Measurements from ENCODE around the gene MEG3.

The MEG3 gene

DNA sequence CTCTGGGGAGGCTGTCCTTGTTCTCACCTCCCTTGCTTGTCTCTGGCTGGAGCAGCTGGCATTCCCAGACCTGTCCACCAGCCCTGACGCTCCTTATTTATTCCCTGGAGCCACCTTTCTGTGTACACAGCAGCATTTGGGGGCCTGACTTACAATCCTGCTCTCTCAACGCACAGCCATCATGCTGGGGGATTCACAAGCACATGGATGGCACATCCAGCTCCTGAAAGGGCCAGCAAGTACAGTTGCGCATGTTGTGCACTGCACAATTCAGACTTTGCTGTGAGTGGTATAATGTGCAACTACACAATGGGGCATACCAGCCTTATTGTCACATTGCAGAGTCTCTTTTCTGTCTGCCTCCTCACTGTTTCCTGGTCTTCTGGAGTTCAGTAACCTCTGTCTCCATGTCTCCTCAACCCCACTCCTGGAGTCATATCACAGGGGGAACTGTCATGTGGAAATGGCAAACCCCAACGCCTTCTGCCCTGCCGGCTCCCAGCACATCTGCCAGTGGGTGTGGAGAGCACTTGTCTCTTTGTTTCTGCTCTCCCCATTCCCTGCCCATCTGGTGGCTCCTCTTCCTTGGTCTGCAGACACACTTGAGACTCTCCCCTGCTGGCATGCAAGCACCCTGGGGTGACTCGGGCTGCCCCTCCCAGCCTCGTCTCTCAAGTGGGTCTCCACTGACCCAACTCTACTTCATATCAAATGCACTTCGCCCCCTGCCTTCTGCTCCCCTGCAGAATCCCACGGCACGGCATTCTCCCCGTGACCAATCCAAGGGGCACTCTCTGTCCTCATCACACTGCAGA is 41.2 kb upstream of the MEG3 start:
- no peak for DNase-seq (ENCODE audit: low read depth)
- TF ChIP-seq, protein P1, sequence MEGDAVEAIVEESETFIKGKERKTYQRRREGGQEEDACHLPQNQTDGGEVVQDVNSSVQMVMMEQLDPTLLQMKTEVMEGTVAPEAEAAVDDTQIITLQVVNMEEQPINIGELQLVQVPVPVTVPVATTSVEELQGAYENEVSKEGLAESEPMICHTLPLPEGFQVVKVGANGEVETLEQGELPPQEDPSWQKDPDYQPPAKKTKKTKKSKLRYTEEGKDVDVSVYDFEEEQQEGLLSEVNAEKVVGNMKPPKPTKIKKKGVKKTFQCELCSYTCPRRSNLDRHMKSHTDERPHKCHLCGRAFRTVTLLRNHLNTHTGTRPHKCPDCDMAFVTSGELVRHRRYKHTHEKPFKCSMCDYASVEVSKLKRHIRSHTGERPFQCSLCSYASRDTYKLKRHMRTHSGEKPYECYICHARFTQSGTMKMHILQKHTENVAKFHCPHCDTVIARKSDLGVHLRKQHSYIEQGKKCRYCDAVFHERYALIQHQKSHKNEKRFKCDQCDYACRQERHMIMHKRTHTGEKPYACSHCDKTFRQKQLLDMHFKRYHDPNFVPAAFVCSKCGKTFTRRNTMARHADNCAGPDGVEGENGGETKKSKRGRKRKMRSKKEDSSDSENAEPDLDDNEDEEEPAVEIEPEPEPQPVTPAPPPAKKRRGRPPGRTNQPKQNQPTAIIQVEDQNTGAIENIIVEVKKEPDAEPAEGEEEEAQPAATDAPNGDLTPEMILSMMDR (conservative IDR thresholded peaks at IDR 0.05; ENCODE audit: low read depth, low read length) = no peak
- no peak overlapping the region for H3K4me3 ChIP-seq (ENCODE audit: low read length)

DNA sequence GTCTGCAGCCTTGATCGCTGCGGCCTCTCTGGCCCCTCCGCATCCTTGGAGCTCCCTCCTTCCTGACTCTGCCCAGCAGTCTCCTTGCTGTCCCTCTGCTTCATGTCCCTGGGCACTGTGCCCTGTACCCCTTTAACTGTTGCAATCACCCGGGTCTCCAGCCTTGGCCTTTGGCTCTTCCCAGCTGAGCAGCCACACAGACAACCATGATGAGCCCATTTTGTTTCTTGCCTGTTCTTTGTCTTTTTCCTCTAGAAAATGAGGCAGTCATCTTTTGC is 40.6 kb upstream of the MEG3 start:
- TF ChIP-seq, protein P1 (conservative IDR thresholded peaks at IDR 0.05; ENCODE audit: low read depth, low read length) = no peak
- DNase-seq (ENCODE audit: low read depth) = no peak
- H3K4me3 ChIP-seq (ENCODE audit: low read length) = no peak overlapping the region

DNA sequence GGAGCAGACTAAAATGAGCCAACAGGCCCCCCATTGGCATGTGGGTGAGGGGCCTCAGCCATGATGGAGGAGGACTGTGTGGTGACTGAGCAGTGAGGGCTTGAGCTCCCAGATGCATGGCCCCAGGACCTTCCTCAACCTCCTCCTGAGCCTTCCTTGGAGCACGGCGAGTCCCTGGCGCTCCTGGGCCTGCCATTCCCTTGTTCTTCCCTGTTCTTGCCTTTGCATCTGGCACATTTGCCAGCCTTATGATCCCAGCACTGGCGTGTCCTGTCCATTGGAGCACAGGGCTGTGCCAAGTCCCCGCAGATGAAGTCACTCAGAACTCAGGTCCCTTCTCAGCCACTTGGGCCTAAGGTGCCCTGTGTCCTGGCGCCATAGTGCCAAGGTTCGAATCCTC is 40.3 kb upstream of the MEG3 start:
- TF ChIP-seq, protein P1 (conservative IDR thresholded peaks at IDR 0.05; ENCODE audit: low read depth, low read length) = no peak
- no peak overlapping the region for H3K4me3 ChIP-seq (ENCODE audit: low read length)
- no peak for DNase-seq (ENCODE audit: low read depth)

DNA sequence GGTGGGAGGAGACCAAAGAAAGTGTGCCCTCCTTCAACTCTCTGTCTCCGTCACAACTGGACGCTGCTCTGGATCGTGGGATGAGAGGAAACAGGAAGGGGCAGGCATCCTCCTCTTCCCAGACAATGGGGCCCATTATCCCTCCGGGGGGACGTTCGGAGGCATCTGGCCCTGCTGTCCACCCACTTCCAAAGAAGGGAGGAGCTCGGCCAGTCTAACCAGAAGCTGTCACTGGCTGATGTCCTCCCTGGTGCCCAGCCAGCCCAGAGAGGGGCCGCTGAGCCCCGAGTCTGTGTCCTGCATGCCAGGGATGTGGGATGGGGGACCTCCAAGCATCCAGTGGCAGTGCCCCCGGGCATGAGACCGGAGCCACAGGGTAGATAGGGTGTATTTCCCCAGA is 39.8 kb upstream of the MEG3 start:
- TF ChIP-seq, protein P1 (conservative IDR thresholded peaks at IDR 0.05; ENCODE audit: low read depth, low read length) = no peak
- no peak for DNase-seq (ENCODE audit: low read depth)
- no peak overlapping the region for H3K4me3 ChIP-seq (ENCODE audit: low read length)

DNA sequence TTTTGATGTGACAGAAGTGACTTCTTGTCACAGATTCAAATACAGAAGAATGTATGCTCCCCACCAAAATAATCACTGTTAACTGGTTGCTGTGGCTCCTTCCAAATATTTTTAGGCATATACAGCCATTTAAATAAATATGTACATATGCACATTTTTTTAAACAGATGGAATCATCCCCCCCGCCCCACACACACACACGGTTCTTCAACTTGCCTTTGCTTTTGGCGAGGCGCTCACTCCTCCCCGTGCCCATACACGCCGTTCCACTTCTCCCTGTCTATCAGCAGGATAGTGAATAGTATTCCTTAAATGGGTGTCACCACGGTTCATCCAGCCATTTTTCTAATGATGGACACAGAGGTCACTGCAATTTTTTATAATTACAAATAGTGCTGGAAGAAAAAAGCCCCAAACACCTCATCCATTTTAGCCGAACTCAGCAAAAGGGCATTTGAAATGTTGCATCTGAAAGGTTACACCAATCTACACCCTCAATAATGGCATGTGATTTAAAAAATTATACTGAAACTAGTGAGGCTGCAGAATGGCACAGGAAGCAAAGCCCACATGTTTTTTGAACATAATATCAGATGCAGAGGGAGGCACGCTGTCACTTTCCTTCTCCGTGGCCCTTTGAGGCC is 39.2 kb upstream of the MEG3 start:
- H3K4me3 ChIP-seq (ENCODE audit: low read length) = no peak overlapping the region
- no peak for DNase-seq (ENCODE audit: low read depth)
- TF ChIP-seq, protein P1 (conservative IDR thresholded peaks at IDR 0.05; ENCODE audit: low read depth, low read length) = no peak

DNA sequence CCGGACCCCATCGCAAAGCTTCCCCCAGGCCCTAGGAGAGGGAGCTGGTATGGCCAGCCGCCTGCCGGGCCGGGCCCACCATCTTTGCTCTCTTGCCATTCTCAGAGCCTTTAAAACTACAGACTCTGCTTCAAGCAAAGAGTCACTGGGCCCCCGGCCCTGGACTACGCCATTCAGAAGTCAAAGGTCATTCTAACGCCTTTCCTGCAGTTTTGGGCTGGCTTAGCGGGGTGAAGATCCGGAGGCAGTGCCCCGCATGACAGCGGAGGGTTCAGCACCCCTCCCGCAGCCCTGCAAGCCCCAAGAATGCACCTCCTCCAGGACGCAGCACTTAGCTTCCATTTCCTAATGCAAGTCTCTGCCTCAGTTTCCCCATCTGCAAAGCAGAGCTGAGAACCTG is 38.3 kb upstream of the MEG3 start:
- TF ChIP-seq, protein P1 (conservative IDR thresholded peaks at IDR 0.05; ENCODE audit: low read depth, low read length) = no peak
- no peak overlapping the region for H3K4me3 ChIP-seq (ENCODE audit: low read length)
- DNase-seq (ENCODE audit: low read depth) = no peak

DNA sequence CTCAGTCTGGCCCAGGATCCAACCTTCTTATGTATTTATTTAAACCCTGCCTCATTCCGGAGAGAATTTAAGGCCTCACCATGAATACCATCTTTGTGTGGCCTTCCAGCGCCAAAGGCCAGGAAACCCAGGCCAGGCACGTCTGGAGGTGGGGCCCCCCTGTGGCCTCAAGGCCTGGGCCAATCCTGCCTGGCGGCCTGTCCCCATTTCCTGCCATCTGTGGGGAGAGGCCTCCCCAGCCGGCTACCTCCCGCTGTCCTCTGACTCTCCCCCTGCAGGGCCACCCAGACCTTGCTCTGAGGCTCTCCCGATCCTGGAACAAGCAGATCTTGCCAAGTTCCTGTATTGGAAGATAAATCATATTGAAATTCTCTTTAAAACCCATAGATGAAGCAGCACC is 37.4 kb upstream of the MEG3 start:
- TF ChIP-seq, protein P1 (conservative IDR thresholded peaks at IDR 0.05; ENCODE audit: low read depth, low read length) = no peak
- H3K4me3 ChIP-seq (ENCODE audit: low read length) = no peak overlapping the region
- DNase-seq (ENCODE audit: low read depth) = no peak

Measured in retinal pigment epithelial cell (primary cell).